Measurements from ENCODE around the gene NPC1L1.

GRCh38 chr7:44537442-44537841, 3.7 kb downstream of the NPC1L1 start:
- TF ChIP-seq GATA2 (IDR thresholded peaks at IDR 0.05; ENCODE audit: low read depth, low read length) (no peak), GATA3 (IDR thresholded peaks at IDR 0.05; ENCODE audit: low read depth, low read length) (no peak)
